PC-9 (cell line): ENCODE measurements around the gene DHX8. TPM values are rescaled to one million over a fixed set of nuclear protein-coding genes. Genes with fewer than 3 reads are reported as not detected.
A peak's percentile ranks its signal among the peaks of the same experiment; 100 is the strongest.

ENCODE experiments used
- BruUV-seq: library from RNA; stranded (reverse); fragments of 400-500 nt; replicated peaks from 2 replicates; lab custom pipeline; 2021; lab: Mats Ljungman, UMichigan
- CTCF ChIA-PET: fragments of 300-600 bp; sonication (Branson Sonifier 250); formaldehyde crosslinking; loops from one replicate; lab custom pipeline; 2022; ENCODE audit warnings: antibody characterized with exemption; lab: Charles Lee
- POLR2A ChIA-PET: fragments of 300-600 bp; sonication (Branson Sonifier 250); formaldehyde crosslinking; loops from one replicate; lab custom pipeline; 2022; ENCODE audit warnings: antibody characterized with exemption; ENCODE audit not compliant: unreplicated experiment; lab: Charles Lee
- DNase-seq, 2 experiments: peaks; one replicate each; pipeline versions ENCODE4 v3.0.0 to v3.0.0-alpha.2; 2015 to 2022; ENCODE audit warnings: mixed read lengths in 1 of 2
- H2AFZ ChIP-seq: fragments of 200-600 bp; sonication (generic); 2 replicates; pipeline ENCODE4 v1.8.1; 2017; ENCODE audit warnings: antibody characterized with exemption
- H3F3A ChIP-seq: fragments of 200-600 bp; sonication (generic); 2 replicates; pipeline ENCODE4 v1.8.1; 2017; ENCODE audit warnings: antibody characterized with exemption, mild to moderate bottlenecking, low read depth; ENCODE audit not compliant: insufficient read depth
- H3K27ac ChIP-seq: fragments of 200-600 bp; sonication (generic); 2 replicates; pipeline ENCODE4 v1.6.1; 2016; ENCODE audit warnings: mixed run types
- H3K27me3 ChIP-seq: fragments of 200-600 bp; sonication (generic); 2 replicates; pipeline ENCODE4 v1.6.1; 2016; ENCODE audit warnings: low read depth, mixed run types; ENCODE audit not compliant: insufficient read depth
- H3K36me3 ChIP-seq: fragments of 200-600 bp; sonication (generic); 2 replicates; pipeline ENCODE4 v1.6.1; 2016; ENCODE audit warnings: low read depth, mixed run types
- H3K4me1 ChIP-seq: fragments of 200-600 bp; sonication (generic); replicated peaks from 2 replicates; pipeline ENCODE4 v1.6.1; 2016; ENCODE audit warnings: mixed run types; ENCODE audit not compliant: insufficient read depth
- H3K4me2 ChIP-seq: fragments of 200-600 bp; sonication (generic); 2 replicates; pipeline ENCODE4 v1.6.1; 2017; ENCODE audit warnings: mixed run types
- H3K4me3 ChIP-seq: fragments of 200-600 bp; sonication (generic); 2 replicates; pipeline ENCODE4 v1.6.1; 2016; ENCODE audit warnings: mixed run types
- H3K79me2 ChIP-seq: fragments of 200-600 bp; sonication (generic); 2 replicates; pipeline ENCODE4 v1.6.1; 2017; ENCODE audit warnings: low read depth, mixed run types
- H3K9me2 ChIP-seq: fragments of 200-600 bp; sonication (generic); 2 replicates; pipeline ENCODE4 v1.8.1; 2017; ENCODE audit warnings: mild to moderate bottlenecking; ENCODE audit not compliant: insufficient read depth
- H3K9me3 ChIP-seq: fragments of 200-600 bp; sonication (generic); 2 replicates; pipeline ENCODE4 v1.8.1; 2016; ENCODE audit warnings: low read depth; ENCODE audit not compliant: insufficient read depth
- H4K20me1 ChIP-seq: fragments of 200-600 bp; sonication (generic); 2 replicates; pipeline ENCODE4 v1.8.1; 2017; ENCODE audit not compliant: insufficient read depth
- EZH2 ChIP-seq: fragments of 200-600 bp; sonication (generic); IDR thresholded peaks from 2 replicates; pipeline ENCODE4 v1.8.0; 2017; ENCODE audit warnings: antibody characterized with exemption, low read depth
- intact Hi-C: fragments of 100-400 bp; cut with micrococcal nuclease; formaldehyde crosslinking; loops from one replicate; pipeline ENCODE4 v1.10.0; 2022; ENCODE audit not compliant: unreplicated experiment
- total RNA-seq: library from RNA; stranded (reverse); gene quantifications from 2 replicates; pipeline ENCODE4 v1.2.3, GENCODE V29; 2021
- TF ChIP-seq, protein P1 (sequence below): fragments of 200-600 bp; sonication (generic); conservative IDR thresholded peaks from 2 replicates; pipeline ENCODE4 v1.6.1; 2017; ENCODE audit warnings: mixed run types, antibody characterized with exemption, mild to moderate bottlenecking, moderate library complexity

Gene DHX8
- total RNA-seq, 1 experiment from 2014 or later: 55.4 TPM

DNA sequence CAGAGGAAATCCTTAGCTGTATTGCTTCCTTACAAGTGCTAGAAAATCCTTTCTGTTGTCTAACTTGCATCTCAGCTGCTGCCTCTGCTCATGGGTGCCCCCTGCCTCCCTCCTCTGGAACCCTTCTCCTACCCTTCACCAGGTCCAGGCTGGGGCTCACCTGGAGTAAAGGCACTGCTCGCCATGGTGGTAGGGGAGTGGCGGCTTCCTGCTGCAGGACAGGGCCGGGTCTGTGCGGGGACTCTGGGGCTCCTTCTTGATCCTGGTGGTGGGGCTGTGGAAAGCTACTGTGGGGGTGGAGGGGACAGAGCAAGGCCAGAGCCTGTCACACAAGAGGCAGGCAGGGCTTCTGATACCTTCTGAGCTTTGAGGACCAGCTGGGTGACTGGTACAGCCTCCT is 49.9 kb downstream of the DHX8 start:
- peaks cover 5% of the 10 kb centered on the region; the same call in 1 of the 2 replicates for H3K79me2 ChIP-seq
- ChIA-PET POLR2A (no interaction called here), CTCF (no interaction called here)
- intact Hi-C loops: no loop called here
- H3K27me3 ChIP-seq: no peaks in the 10 kb centered on the region
- H3K27ac ChIP-seq: no peak overlapping the region
- H3K9me2 ChIP-seq: no peaks in the 10 kb centered on the region
- peaks cover 49% of the 10 kb centered on the region for H3K4me1 ChIP-seq
- no peak overlapping the region for H2AFZ ChIP-seq
- peaks cover 28% of the 10 kb centered on the region for H3F3A ChIP-seq
- H4K20me1 ChIP-seq: no peaks in the 10 kb centered on the region
- H3K4me3 ChIP-seq: no peak overlapping the region
- DNase-seq: no peak
- no peak overlapping the region for H3K4me2 ChIP-seq
- TF ChIP-seq EZH2: no peak
- TF ChIP-seq, protein P1, sequence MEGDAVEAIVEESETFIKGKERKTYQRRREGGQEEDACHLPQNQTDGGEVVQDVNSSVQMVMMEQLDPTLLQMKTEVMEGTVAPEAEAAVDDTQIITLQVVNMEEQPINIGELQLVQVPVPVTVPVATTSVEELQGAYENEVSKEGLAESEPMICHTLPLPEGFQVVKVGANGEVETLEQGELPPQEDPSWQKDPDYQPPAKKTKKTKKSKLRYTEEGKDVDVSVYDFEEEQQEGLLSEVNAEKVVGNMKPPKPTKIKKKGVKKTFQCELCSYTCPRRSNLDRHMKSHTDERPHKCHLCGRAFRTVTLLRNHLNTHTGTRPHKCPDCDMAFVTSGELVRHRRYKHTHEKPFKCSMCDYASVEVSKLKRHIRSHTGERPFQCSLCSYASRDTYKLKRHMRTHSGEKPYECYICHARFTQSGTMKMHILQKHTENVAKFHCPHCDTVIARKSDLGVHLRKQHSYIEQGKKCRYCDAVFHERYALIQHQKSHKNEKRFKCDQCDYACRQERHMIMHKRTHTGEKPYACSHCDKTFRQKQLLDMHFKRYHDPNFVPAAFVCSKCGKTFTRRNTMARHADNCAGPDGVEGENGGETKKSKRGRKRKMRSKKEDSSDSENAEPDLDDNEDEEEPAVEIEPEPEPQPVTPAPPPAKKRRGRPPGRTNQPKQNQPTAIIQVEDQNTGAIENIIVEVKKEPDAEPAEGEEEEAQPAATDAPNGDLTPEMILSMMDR: no peak
- H3K36me3 ChIP-seq: peaks cover 9% of the 10 kb centered on the region; the same call in 1 of the 2 replicates
- no peaks in the 10 kb centered on the region for H3K9me3 ChIP-seq
- no TSS peak for BruUV-seq

DNA sequence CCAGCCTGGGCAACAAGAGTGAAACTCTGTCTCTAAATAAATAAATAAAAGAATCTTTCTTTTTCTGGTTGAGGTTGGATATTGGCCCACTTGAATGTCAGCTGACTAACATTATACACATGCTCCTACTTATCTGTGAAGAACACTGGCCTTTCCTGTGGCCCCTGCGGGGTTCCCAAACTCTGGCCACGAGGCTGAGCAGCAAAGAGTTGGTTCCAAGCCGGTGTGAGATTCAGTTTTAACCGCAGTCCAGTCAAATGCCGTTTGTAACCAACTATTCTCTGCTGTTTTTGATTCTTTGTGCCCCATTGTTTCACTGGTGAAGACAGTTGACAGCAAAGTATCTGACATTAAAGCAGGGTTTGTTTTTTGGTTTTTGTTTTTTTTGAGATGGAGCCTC is 51.1 kb downstream of the DHX8 start:
- DNase-seq: no peak
- peaks cover 15% of the 10 kb centered on the region; the same call in 1 of the 2 replicates for H3K79me2 ChIP-seq
- TF ChIP-seq, protein P1: no peak
- no peak for TF ChIP-seq EZH2
- H4K20me1 ChIP-seq: no peaks in the 10 kb centered on the region
- ChIA-PET CTCF (no interaction called here), POLR2A (no interaction called here)
- peaks cover 5% of the 10 kb centered on the region; the same call in 1 of the 2 replicates for H3K36me3 ChIP-seq
- no peak overlapping the region for H2AFZ ChIP-seq
- H3K4me3 ChIP-seq: no peak overlapping the region
- no peaks in the 10 kb centered on the region for H3K27me3 ChIP-seq
- no peaks in the 10 kb centered on the region for H3K9me2 ChIP-seq
- intact Hi-C loops: no loop called here
- no peaks in the 10 kb centered on the region for H3K9me3 ChIP-seq
- H3K27ac ChIP-seq: no peak overlapping the region
- no TSS peak for BruUV-seq
- peaks cover 27% of the 10 kb centered on the region for H3F3A ChIP-seq
- H3K4me1 ChIP-seq: peaks cover 61% of the 10 kb centered on the region
- no peak overlapping the region for H3K4me2 ChIP-seq

DNA sequence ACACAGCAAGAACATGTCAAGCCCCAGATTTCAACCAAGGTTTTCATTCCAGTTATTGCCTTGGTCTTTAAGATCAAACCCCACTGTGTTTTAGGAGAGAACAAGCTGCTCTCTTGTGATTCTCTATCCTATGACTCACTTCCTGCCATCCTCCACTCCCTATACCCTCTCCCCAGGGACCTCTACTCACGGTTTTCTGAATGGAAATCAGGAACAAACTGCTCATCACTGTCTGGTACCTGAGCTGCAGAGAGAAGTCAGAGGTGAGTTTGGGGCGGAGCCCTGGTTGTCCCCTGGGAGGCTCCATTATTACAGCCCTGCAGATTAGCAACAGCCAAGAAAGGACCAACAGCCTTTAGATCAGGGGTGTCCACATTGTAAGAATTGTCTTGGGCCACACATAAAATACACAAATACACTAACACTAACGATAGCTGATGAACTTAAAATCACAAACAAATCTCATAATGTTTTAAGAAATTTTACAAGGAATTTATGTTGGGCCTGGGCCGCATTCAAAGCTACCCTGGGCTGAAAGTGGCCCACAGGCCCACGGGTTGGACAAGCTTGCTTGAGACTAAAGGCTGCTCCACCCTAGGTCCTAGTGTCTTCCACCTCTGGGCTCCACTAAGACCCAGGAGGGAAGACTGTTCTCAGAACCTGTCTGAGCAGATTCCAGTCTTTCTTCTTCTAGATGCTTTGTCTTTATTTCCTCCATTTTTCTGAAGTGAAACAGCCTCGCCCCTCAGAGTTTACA is 52.6 kb downstream of the DHX8 start:
- H3K9me2 ChIP-seq: no peaks in the 10 kb centered on the region
- H3K27ac ChIP-seq: peak overlapping the region; percentile 32
- no peaks in the 10 kb centered on the region for H3K27me3 ChIP-seq
- CTCF ChIA-PET: interaction anchor here (0.6 kb wide), 1 partner anchor 20 kb away, joined by 3 read pairs; no protein-coding TSS in a partner anchor
- peaks cover 25% of the 10 kb centered on the region for H3K79me2 ChIP-seq
- H4K20me1 ChIP-seq: no peaks in the 10 kb centered on the region
- H3K4me2 ChIP-seq: peak overlapping the region; percentile 35
- no peak overlapping the region for H2AFZ ChIP-seq
- peaks cover 50% of the 10 kb centered on the region for H3K4me1 ChIP-seq
- peak; percentile 31 to 71 for DNase-seq
- intact Hi-C loops: no loop called here
- BruUV-seq: no TSS peak
- TF ChIP-seq, protein P1: no peak
- no peak for TF ChIP-seq EZH2
- no peak overlapping the region for H3K4me3 ChIP-seq
- POLR2A ChIA-PET: interaction anchor here (0.6 to 1.0 kb wide), 3 partner anchors 10 to 148 kb away, joined by 3 to 4 read pairs (median 4); partner anchors contain the start of gene ETV4
- no peaks in the 10 kb centered on the region for H3K9me3 ChIP-seq
- peaks cover 9% of the 10 kb centered on the region for H3K36me3 ChIP-seq
- H3F3A ChIP-seq: peaks cover 29% of the 10 kb centered on the region
